Tibial nerve (tissue), 4 donors: ENCODE results near the gene GFPT1.

ENCODE experiments used
- CTCF ChIP-seq, 5 experiments: fragments of 200-600 bp in 3 of 5; fragments of 450-650 bp in 2 of 5; sonication (generic) in 3 of 5; IDR thresholded peaks; one replicate each; pipeline ENCODE4 v1.5.1; 2016 to 2019; ENCODE audit warnings: antibody characterized with exemption in 5 of 5, mild to moderate bottlenecking in 3 of 5, moderate library complexity in 2 of 5
- EP300 ChIP-seq, 2 donors: sonication (generic); formaldehyde crosslinking; IDR thresholded peaks; one replicate each; pipeline ENCODE4 v1.6.1; 2017; ENCODE audit warnings: antibody characterized with exemption in 2 of 2, mild to moderate bottlenecking in 1 of 2

GRCh38 chr2:69292256-69292655, 94.8 kb downstream of the GFPT1 start:
- TF ChIP-seq CTCF (IDR thresholded peaks at IDR 0.05) (no peak), EP300 (IDR thresholded peaks at IDR 0.05) (no peak)
